Adrenal gland (tissue), 12 donors: ENCODE results near the gene TASOR2. TPM values are rescaled to one million over a fixed set of nuclear protein-coding genes. Genes with fewer than 3 reads are reported as not detected.

ENCODE experiments used
- DNase-seq, 7 donors: peaks; one replicate each; pipeline ENCODE4 v3.0.0-alpha.2; 2019 to 2020
- H3K27ac ChIP-seq, 5 donors: fragments of 200-600 bp; sonication (generic) in 4 of 5; 1 replicate in 3 of 5; 2 replicates in 2 of 5; pipeline versions ENCODE4 v1.5.1 to v1.8.0; 2016 to 2020; ENCODE audit warnings: mild to moderate bottlenecking in 1 of 5
- H3K27me3 ChIP-seq: fragments of 200-600 bp; 2 replicates; pipeline ENCODE4 v1.8.0; 2021
- H3K36me3 ChIP-seq, 2 donors: fragments of 200-600 bp; replicated peaks in 1 of 2; 1 replicate in 1 of 2; 2 replicates in 1 of 2; pipeline versions ENCODE4 v1.5.1 to v1.8.0; 2018 to 2022
- H3K4me1 ChIP-seq, 2 donors: fragments of 200-600 bp; replicated peaks in 1 of 2; 1 replicate in 1 of 2; 2 replicates in 1 of 2; pipeline versions ENCODE4 v1.5.1 to v1.8.0; 2018 to 2021
- H3K4me3 ChIP-seq, 4 donors: fragments of 200-600 bp; sonication (generic) in 3 of 4; one replicate each; pipeline ENCODE4 v1.5.1; 2016 to 2018
- H3K9me3 ChIP-seq, 3 donors: fragments of 200-600 bp; sonication (generic) in 1 of 3; replicated peaks in 1 of 3; 1 replicate in 2 of 3; 2 replicates in 1 of 3; pipeline versions ENCODE4 v1.5.1 to v1.8.0; 2016 to 2021
- CTCF ChIP-seq, 6 experiments: fragments of 450-650 bp in 4 of 6; fragments of 200-600 bp in 2 of 6; sonication (generic) in 1 of 6; IDR thresholded peaks; 1 replicate in 5 of 6; 2 replicates in 1 of 6; pipeline versions ENCODE4 v1.5.1 to v1.8.0; 2016 to 2021; ENCODE audit warnings: antibody characterized with exemption in 6 of 6, mild to moderate bottlenecking in 2 of 6, moderate library complexity in 1 of 6
- POLR2A ChIP-seq, 2 donors: fragments of 450-650 bp; IDR thresholded peaks; one replicate each; pipeline ENCODE4 v1.6.1; 2017; ENCODE audit warnings: antibody characterized with exemption in 2 of 2, mild to moderate bottlenecking in 2 of 2, moderate library complexity in 1 of 2
- WGBS, 4 donors: extraction: QIAGEN DNeasy Blood & Tissue Kit in 2 of 4; methylation state at CpG; one replicate each; pipeline versions ENCODE4 v1.1.5 to v1.1.7; 2013 to 2017; 5-methylcytosine and 5-hydroxymethylcytosine counted together
- intact Hi-C, 2 donors: fragments of 100-400 bp; cut with DNase I; formaldehyde crosslinking; loops; one replicate each; pipeline versions ENCODE4 v1.14.1 to v1.15.0; 2022 to 2023
- polyA plus RNA-seq, 3 donors: library from polyadenylated mRNA; stranded (reverse); fragments of 200-250 nt in 2 of 3; fragments of 350-450 nt in 1 of 3; fragmentation: Illumina TruSeq in 1 of 3; extraction: RNeasy Lipid Tissue Mini Kit (QIAGEN cat#74804) in 1 of 3; gene quantifications; one replicate each; pipeline ENCODE4 v1.2.3, GENCODE V29; 2013 to 2014
- total RNA-seq, 9 donors: library from RNA; depleted of rRNA in 4 of 9; stranded (reverse); fragments of >200 nt in 4 of 9; fragments of 120-200 nt in 1 of 9; fragmentation: NEBNext Ultra II Directional in 1 of 9; extraction: Animal tissue kit (Norgen Biotek cat#: 25700) in 1 of 9; gene quantifications; one replicate each; pipeline versions ENCODE4 v1.1.0 to v1.2.4, GENCODE V29; 2013 to 2023
- donor health status: healthy with polysubstance abuse.
- donor health status: Bipolar disorder and iron deficiency.
- donor health status: DM: yes; HTN: yes; CAD: no.
- donor health status: DM: no; HTN: no; CAD: no.
- donor health status: DM: no; HTN: no; CAD: no.
- donor health status: DM: yes; HTN: yes; CAD: no.

TASOR2 gene
- total and polyA plus RNA-seq, 12 donors, result 15.4 to 182 (median 51.1) TPM

GRCh38 chr10:5655121-5655520, 29.5 kb upstream of the TASOR2 start:
- peak in 1 of 7 donors; percentile 23 for DNase-seq
- Histone ChIP-seq H3K4me3 (no peak overlapping the region), H3K9me3 (no peaks in the 10 kb centered on the region), H3K27me3 (no peaks in the 10 kb centered on the region), H3K4me1 (peaks cover 15 to 28% of the 10 kb centered on the region in 2 donors), H3K36me3 (peaks cover 0 to 8% of the 10 kb centered on the region in 2 donors), H3K27ac (no peak overlapping the region)
- 71 to 83% (median 75%) methylated on average over 3 of the region's 3 CpGs for WGBS, 4 donors
- intact Hi-C loops, result no loop called here
- TF ChIP-seq CTCF (IDR thresholded peaks at IDR 0.05), result no peak
- no peak for TF ChIP-seq POLR2A (IDR thresholded peaks at IDR 0.05)

GRCh38 chr10:5656737-5657579, 27.7 kb upstream of the TASOR2 start:
- no peak overlapping the region for H3K4me3 ChIP-seq
- peaks cover 17 to 36% of the 10 kb centered on the region in 2 donors for H3K4me1 ChIP-seq
- H3K27me3 ChIP-seq, result no peaks in the 10 kb centered on the region
- H3K27ac ChIP-seq, result no peak overlapping the region
- H3K36me3 ChIP-seq, result no peaks in the 10 kb centered on the region
- no peaks in the 10 kb centered on the region for H3K9me3 ChIP-seq
- DNase-seq, result peak in 1 of 7 donors; percentile 17
- 65 to 80% (median 69%) methylated on average over 8 of the region's 8 CpGs for WGBS, 4 donors
- intact Hi-C loops, result no loop called here
- TF ChIP-seq POLR2A (IDR thresholded peaks at IDR 0.05), result no peak
- TF ChIP-seq CTCF (IDR thresholded peaks at IDR 0.05), result no peak

- H3K4me3 ChIP-seq, result no peak overlapping the region
- no peak for TF ChIP-seq POLR2A (IDR thresholded peaks at IDR 0.05)
- no peak for TF ChIP-seq CTCF (IDR thresholded peaks at IDR 0.05)
- H3K9me3 ChIP-seq, result no peaks in the 10 kb centered on the region
- peak in 1 of 7 donors; percentile 48 for DNase-seq
- WGBS, 4 donors, result 74 to 81% (median 78%) methylated on average over 19 to 20 of the region's 20 CpGs
- H3K4me1 ChIP-seq, result peaks cover 17 to 51% of the 10 kb centered on the region in 2 donors
- no peaks in the 10 kb centered on the region for H3K27me3 ChIP-seq
- no peaks in the 10 kb centered on the region for H3K36me3 ChIP-seq
- H3K27ac ChIP-seq, result peak overlapping the region in 4 of 5 donors; percentile 36 to 84 (median 64)
- intact Hi-C loops, result no loop called here
These were observed 25.6 kb upstream of the TASOR2 start for GRCh38 chr10:5658871-5659618.
